GM19193 (cell line): ENCODE data around the gene CR1L.

Experiments used
- POLR2A ChIP-seq: IDR thresholded peaks from 4 replicates; pipeline ENCODE4 v1.6.1; 2011; ENCODE audit not compliant: insufficient read depth, insufficient read length; ENCODE audit errors: extremely low read depth

CR1L gene

GRCh38 chr1:207766569-207766968 is 121.6 kb downstream of the CR1L start:
- no peak for TF ChIP-seq POLR2A
